OCI-LY3 (cell line): ENCODE data around the gene CD99L2.

ENCODE experiments used
- H2AFZ ChIP-seq: fragments of 200-600, 300-600 bp; shearing (Covaris generic); 2 replicates; pipeline ENCODE4 v1.6.0; 2014; ENCODE audit warnings: antibody characterized with exemption, low read depth, low read length
- H3K27ac ChIP-seq: fragments of 200-600, 300-600 bp; sonication (generic); 2 replicates; pipeline ENCODE4 v1.5.1; 2014; ENCODE audit warnings: mild to moderate bottlenecking, low read length, moderate library complexity, mixed read lengths
- H3K27me3 ChIP-seq: fragments of 200-600, 300-600 bp; sonication (generic); 2 replicates; pipeline ENCODE4 v1.6.1; 2014; ENCODE audit warnings: low read depth, low read length, mixed read lengths
- H3K36me3 ChIP-seq: fragments of 200-600, 300-600 bp; sonication (generic); replicated peaks from 2 replicates; pipeline ENCODE3; 2014; ENCODE audit warnings: low read depth, low read length, mixed read lengths
- H3K4me1 ChIP-seq: fragments of 300-600, 200-600 bp; sonication (generic); 2 replicates; pipeline ENCODE4 v1.6.1; 2014; ENCODE audit warnings: low read length, mixed read lengths
- H3K4me2 ChIP-seq: fragments of 200-600, 300-600 bp; sonication (generic); 2 replicates; pipeline ENCODE4 v1.6.1; 2014; ENCODE audit warnings: low read length, mixed read lengths
- H3K4me3 ChIP-seq: fragments of 300-600, 200-600 bp; sonication (generic); 2 replicates; pipeline ENCODE4 v1.5.1; 2014; ENCODE audit warnings: antibody characterized with exemption, mild to moderate bottlenecking, low read length, moderate library complexity
- H3K79me2 ChIP-seq: fragments of 300-600, 200-600 bp; shearing (Covaris generic); 2 replicates; pipeline ENCODE4 v1.6.1; 2014; ENCODE audit warnings: mild to moderate bottlenecking, low read length, mixed read lengths
- H3K9ac ChIP-seq: fragments of 300-600, 200-600 bp; shearing (Covaris generic); 2 replicates; pipeline ENCODE4 v1.6.0; 2014; ENCODE audit warnings: mild to moderate bottlenecking, low read length, moderate library complexity
- H3K9me3 ChIP-seq: fragments of 200-600, 300-600 bp; shearing (Covaris generic); 2 replicates; pipeline ENCODE4 v1.6.1; 2014; ENCODE audit warnings: low read length, mixed read lengths; ENCODE audit not compliant: insufficient read depth
- H4K20me1 ChIP-seq: fragments of 200-600, 300-600 bp; sonication (generic); 2 replicates; pipeline ENCODE4 v1.6.1; 2016; ENCODE audit warnings: low read length, mixed read lengths; ENCODE audit not compliant: insufficient read depth
- CTCF ChIP-seq: fragments of 200-600, 300-600 bp; sonication (generic); IDR thresholded peaks from 2 replicates; pipeline ENCODE4 v1.5.1; 2014; ENCODE audit warnings: antibody characterized with exemption, low read length, low read depth
- EZH2phosphoT487 ChIP-seq: fragments of 200-600 bp; shearing (Covaris generic); IDR thresholded peaks from 2 replicates; pipeline ENCODE4 v1.6.1; 2018; ENCODE audit warnings: antibody characterized with exemption, mixed run types, low read depth

The CD99L2 gene

GRCh38 chrX:150759568-150760416 is 138.7 kb downstream of the CD99L2 start:
- H3K4me1 ChIP-seq: no peaks in the 10 kb centered on the region
- H3K4me3 ChIP-seq: no peak overlapping the region
- no peaks in the 10 kb centered on the region for H3K79me2 ChIP-seq
- H3K36me3 ChIP-seq: no peaks in the 10 kb centered on the region
- no peak overlapping the region for H3K27ac ChIP-seq
- H3K9me3 ChIP-seq: no peaks in the 10 kb centered on the region
- no peak overlapping the region for H2AFZ ChIP-seq
- no peak overlapping the region for H3K4me2 ChIP-seq
- TF ChIP-seq EZH2phosphoT487: no peak
- TF ChIP-seq CTCF: no peak
- no peak overlapping the region for H3K9ac ChIP-seq
- H3K27me3 ChIP-seq: no peaks in the 10 kb centered on the region
- H4K20me1 ChIP-seq: no peaks in the 10 kb centered on the region

GRCh38 chrX:150757371-150757770 is 141.1 kb downstream of the CD99L2 start:
- no peaks in the 10 kb centered on the region for H3K9me3 ChIP-seq

DNA sequence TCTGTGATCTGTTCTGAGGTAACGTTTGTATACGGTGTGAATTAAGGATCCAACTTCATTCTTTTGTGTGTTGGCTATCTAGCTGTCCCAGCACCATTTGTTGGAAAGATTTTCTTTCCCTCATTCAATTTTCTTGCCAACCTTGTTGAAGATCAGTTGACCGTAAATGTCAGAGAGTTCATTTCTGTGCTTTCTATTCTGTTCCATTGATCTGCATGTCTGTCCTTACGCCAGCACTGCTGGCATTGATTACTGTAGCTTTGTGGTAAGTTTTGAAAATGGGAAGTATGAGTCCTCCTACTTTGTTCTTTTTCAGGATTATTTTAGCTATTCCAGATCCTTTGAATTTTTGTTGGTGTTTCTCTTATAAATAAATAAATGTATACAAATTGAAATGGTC is 144.5 kb downstream of the CD99L2 start:
- no peak overlapping the region for H3K4me2 ChIP-seq
- H3K9ac ChIP-seq: no peak overlapping the region
- H3K4me3 ChIP-seq: no peak overlapping the region
- no peaks in the 10 kb centered on the region for H4K20me1 ChIP-seq
- H3K9me3 ChIP-seq: no peaks in the 10 kb centered on the region
- no peak overlapping the region for H2AFZ ChIP-seq
- no peak overlapping the region for H3K27ac ChIP-seq
- no peaks in the 10 kb centered on the region for H3K4me1 ChIP-seq
- H3K27me3 ChIP-seq: no peaks in the 10 kb centered on the region
- TF ChIP-seq CTCF (no peak), EZH2phosphoT487 (no peak)
- peaks cover 3% of the 10 kb centered on the region for H3K36me3 ChIP-seq
- H3K79me2 ChIP-seq: no peaks in the 10 kb centered on the region

More at GRCh38 chrX:150757371-150757770, 141.1 kb downstream of the CD99L2 start:
- no peaks in the 10 kb centered on the region for H4K20me1 ChIP-seq
- no peaks in the 10 kb centered on the region for H3K79me2 ChIP-seq
- no peak overlapping the region for H3K4me2 ChIP-seq
- no peaks in the 10 kb centered on the region for H3K27me3 ChIP-seq
- H3K9ac ChIP-seq: no peak overlapping the region
- H2AFZ ChIP-seq: no peak overlapping the region
- TF ChIP-seq CTCF (no peak), EZH2phosphoT487 (no peak)
- H3K4me1 ChIP-seq: no peaks in the 10 kb centered on the region
- H3K36me3 ChIP-seq: peaks cover 3% of the 10 kb centered on the region
- H3K27ac ChIP-seq: no peak overlapping the region
- H3K4me3 ChIP-seq: no peak overlapping the region

DNA sequence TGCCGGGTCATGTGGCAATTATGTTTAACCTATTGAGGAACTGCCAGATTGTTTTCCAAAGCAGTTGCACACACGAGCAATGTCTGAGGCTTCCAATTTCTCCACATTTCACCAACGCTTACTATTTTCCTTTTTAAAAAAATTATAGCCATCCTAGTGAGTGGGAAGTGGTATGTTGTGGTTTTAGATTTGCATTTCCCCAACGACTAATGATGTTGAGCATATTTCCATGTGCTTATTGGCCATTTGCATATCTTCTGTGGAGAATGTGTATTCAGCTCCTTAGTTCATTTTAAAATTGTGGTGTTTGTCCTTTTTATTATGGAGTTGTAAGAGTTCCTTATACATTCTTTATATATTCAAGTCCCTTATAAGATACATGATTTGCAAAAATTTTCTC is 145.1 kb downstream of the CD99L2 start:
- H3K9me3 ChIP-seq: no peaks in the 10 kb centered on the region

More for the DNA sequence above, 145.1 kb downstream of the CD99L2 start:
- H3K9ac ChIP-seq: no peak overlapping the region
- H4K20me1 ChIP-seq: no peaks in the 10 kb centered on the region
- H3K27ac ChIP-seq: no peak overlapping the region
- H3K4me1 ChIP-seq: no peaks in the 10 kb centered on the region
- H2AFZ ChIP-seq: no peak overlapping the region
- no peaks in the 10 kb centered on the region for H3K79me2 ChIP-seq
- peaks cover 3% of the 10 kb centered on the region for H3K36me3 ChIP-seq
- H3K4me3 ChIP-seq: no peak overlapping the region
- H3K27me3 ChIP-seq: no peaks in the 10 kb centered on the region
- H3K4me2 ChIP-seq: no peak overlapping the region
- TF ChIP-seq CTCF: no peak
- no peak for TF ChIP-seq EZH2phosphoT487
